HL-60 (cell line): Measurements from ENCODE around the gene COBL.

Experiments used
- DNase-seq, 2 experiments: peaks; one replicate each; pipeline ENCODE4 v3.0.0-alpha.2; 2010 to 2020; ENCODE audit warnings: low read depth in 1 of 2, low spot score in 1 of 2
- H3K27ac ChIP-seq: fragments of 250-450 bp; sonication (Bioruptor Pico); replicated peaks from 2 replicates; pipeline ENCODE4 v1.5.1; 2020; ENCODE audit warnings: mild to moderate bottlenecking, moderate library complexity
- H3K27me3 ChIP-seq: fragments of 250-450 bp; sonication (Bioruptor Pico); 2 replicates; pipeline ENCODE4 v1.5.1; 2021; ENCODE audit warnings: mild to moderate bottlenecking, moderate library complexity; ENCODE audit not compliant: insufficient read depth, poor library complexity, severe bottlenecking
- H3K4me3 ChIP-seq: replicated peaks from 2 replicates; pipeline ENCODE4 v1.5.1; 2011; ENCODE audit warnings: mild to moderate bottlenecking, control low read depth, low read length; ENCODE audit not compliant: insufficient read depth
- GABPA ChIP-seq: IDR thresholded peaks from 2 replicates; pipeline ENCODE4 v1.6.1; 2012; ENCODE audit warnings: low read depth
- POLR2AphosphoS5 ChIP-seq: IDR thresholded peaks from 2 replicates; pipeline ENCODE4 v1.6.1; 2012; ENCODE audit warnings: low read depth
- SPI1 ChIP-seq: IDR thresholded peaks from 2 replicates; pipeline ENCODE4 v1.6.1; 2012; ENCODE audit warnings: low read depth, mild to moderate bottlenecking, borderline replicate concordance
- TF ChIP-seq, protein P1 (sequence below): IDR thresholded peaks from one replicate; pipeline ENCODE4 v1.5.1; 2011; ENCODE audit warnings: low read length, control low read depth, inconsistent platforms; ENCODE audit not compliant: insufficient read depth
- TF ChIP-seq, protein P2 (sequence below): IDR thresholded peaks from 2 replicates; pipeline ENCODE4 v1.6.1; 2012; ENCODE audit warnings: low read depth; ENCODE audit not compliant: insufficient replicate concordance

Gene COBL

DNA sequence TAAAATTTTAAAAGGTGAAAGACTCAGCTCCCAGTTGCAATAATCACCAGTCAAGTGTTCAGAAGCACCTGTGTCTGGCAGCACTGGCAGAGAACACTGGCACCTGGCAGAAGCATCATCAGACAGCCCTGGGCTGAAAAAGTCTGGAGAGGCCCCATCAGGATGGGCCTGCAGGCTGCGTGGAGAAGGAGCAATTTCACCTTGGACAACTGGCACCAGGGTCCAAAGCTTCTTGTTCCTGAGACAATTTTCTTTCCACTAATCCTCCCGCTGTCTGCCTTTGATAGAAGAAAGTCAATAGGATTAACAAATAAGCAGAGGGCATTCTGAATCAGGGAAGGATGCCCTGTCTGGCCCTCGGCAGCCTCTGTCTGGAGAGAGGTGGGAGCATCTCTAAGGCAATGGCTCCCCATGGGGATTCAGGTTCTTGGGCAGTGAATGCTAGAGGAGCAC lies 6.5 kb downstream of the COBL start:
- Histone ChIP-seq H3K27ac (no peak overlapping the region), H3K27me3 (peaks cover 11% of the 10 kb centered on the region), H3K4me3 (no peak overlapping the region)
- DNase-seq, result no peak
- TF ChIP-seq, protein P1, sequence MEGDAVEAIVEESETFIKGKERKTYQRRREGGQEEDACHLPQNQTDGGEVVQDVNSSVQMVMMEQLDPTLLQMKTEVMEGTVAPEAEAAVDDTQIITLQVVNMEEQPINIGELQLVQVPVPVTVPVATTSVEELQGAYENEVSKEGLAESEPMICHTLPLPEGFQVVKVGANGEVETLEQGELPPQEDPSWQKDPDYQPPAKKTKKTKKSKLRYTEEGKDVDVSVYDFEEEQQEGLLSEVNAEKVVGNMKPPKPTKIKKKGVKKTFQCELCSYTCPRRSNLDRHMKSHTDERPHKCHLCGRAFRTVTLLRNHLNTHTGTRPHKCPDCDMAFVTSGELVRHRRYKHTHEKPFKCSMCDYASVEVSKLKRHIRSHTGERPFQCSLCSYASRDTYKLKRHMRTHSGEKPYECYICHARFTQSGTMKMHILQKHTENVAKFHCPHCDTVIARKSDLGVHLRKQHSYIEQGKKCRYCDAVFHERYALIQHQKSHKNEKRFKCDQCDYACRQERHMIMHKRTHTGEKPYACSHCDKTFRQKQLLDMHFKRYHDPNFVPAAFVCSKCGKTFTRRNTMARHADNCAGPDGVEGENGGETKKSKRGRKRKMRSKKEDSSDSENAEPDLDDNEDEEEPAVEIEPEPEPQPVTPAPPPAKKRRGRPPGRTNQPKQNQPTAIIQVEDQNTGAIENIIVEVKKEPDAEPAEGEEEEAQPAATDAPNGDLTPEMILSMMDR, result no peak
- TF ChIP-seq, protein P2, sequence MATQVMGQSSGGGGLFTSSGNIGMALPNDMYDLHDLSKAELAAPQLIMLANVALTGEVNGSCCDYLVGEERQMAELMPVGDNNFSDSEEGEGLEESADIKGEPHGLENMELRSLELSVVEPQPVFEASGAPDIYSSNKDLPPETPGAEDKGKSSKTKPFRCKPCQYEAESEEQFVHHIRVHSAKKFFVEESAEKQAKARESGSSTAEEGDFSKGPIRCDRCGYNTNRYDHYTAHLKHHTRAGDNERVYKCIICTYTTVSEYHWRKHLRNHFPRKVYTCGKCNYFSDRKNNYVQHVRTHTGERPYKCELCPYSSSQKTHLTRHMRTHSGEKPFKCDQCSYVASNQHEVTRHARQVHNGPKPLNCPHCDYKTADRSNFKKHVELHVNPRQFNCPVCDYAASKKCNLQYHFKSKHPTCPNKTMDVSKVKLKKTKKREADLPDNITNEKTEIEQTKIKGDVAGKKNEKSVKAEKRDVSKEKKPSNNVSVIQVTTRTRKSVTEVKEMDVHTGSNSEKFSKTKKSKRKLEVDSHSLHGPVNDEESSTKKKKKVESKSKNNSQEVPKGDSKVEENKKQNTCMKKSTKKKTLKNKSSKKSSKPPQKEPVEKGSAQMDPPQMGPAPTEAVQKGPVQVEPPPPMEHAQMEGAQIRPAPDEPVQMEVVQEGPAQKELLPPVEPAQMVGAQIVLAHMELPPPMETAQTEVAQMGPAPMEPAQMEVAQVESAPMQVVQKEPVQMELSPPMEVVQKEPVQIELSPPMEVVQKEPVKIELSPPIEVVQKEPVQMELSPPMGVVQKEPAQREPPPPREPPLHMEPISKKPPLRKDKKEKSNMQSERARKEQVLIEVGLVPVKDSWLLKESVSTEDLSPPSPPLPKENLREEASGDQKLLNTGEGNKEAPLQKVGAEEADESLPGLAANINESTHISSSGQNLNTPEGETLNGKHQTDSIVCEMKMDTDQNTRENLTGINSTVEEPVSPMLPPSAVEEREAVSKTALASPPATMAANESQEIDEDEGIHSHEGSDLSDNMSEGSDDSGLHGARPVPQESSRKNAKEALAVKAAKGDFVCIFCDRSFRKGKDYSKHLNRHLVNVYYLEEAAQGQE, result no peak
- TF ChIP-seq GABPA (no peak), POLR2AphosphoS5 (no peak), SPI1 (no peak)

DNA sequence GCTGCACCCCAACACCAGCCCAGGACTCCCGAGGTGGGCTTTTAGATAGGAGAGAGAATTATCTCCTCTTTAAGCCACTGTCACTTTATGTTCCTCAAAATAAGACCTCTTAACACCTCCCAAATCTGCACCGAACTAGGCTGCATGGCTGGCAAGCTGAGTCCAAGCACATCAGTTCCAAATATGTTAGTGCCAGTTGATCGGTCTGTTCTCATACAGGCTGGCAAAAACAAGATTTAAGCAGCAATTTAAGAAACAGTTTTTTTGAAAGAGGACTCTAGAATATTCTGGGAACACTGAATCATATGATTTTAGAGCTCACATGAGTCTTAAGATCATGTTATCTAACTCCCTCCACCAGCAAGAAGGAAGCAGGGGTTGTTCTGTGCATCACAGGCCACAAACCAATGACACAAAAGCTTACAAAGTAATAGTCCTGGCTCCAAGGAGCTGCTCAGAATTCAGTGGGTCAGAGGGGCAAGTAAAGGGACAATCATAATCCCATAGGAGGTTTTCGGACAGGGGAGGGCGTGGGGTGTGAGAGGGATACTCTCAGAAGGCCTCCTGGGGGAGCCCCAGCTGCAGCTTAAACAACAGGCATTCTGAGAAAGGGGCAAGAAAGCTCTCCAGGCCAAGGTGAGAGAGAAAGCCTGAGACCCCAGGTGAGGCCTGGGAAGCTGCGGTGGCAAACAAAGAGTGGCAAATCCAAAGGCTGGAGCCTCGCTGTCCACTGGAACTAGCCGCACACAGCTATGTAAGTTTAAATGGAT lies 7.1 kb downstream of the COBL start:
- Histone ChIP-seq H3K4me3 (no peak overlapping the region), H3K27me3 (peaks cover 6% of the 10 kb centered on the region), H3K27ac (no peak overlapping the region)
- DNase-seq, result no peak
- TF ChIP-seq GABPA (no peak), SPI1 (no peak), POLR2AphosphoS5 (no peak)
- TF ChIP-seq, protein P1, result no peak
- TF ChIP-seq, protein P2, result no peak

DNA sequence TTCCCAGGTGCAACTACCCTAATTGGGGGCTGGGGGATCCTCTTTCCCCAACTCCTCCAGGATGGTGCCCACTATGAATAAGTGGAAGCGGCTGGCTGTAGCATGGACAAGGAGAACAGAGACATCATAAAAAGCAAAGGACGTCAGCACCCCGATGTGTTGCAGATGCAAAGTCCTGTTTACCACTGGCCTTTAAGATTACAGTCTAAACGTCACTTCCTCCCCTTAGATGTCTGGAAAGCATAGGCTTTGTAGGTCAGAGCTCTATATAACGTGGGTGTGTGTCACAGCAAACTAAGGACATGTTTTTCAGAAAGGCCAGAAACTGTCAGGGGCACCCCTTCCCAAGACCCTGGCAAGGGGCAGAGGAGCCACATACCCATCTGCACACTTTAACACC lies 7.9 kb downstream of the COBL start:
- Histone ChIP-seq H3K27ac (no peak overlapping the region), H3K4me3 (no peak overlapping the region), H3K27me3 (peaks cover 5% of the 10 kb centered on the region)
- DNase-seq, result no peak
- TF ChIP-seq, protein P2, result no peak
- TF ChIP-seq, protein P1, result no peak
- TF ChIP-seq SPI1 (no peak), POLR2AphosphoS5 (no peak), GABPA (no peak)
